Stimulated activated naive CD8-positive, alpha-beta T cell treated with anti-CD3 and anti-CD28 coated beads, Interleukin-15, Interleukin-2, amounts not matched to agents 100 U/mL and 50 U/mL, for 24 hours (primary cell): Measurements from ENCODE around the gene TGFBR3.
"Not testable (repeated sequence)": the region's sequence is repeated elsewhere in the genome, so short reads cannot be mapped to it uniquely, and the experiment has no call there.

Experiments used
- ATAC-seq: fragments of 150-1000 bp; cut with Tn5 transposase; one replicate; pipeline ENCODE4 v1.10.0; 2021
- DNase-seq: peaks from one replicate; pipeline ENCODE4 v3.0.0; 2021

Gene TGFBR3

DNA sequence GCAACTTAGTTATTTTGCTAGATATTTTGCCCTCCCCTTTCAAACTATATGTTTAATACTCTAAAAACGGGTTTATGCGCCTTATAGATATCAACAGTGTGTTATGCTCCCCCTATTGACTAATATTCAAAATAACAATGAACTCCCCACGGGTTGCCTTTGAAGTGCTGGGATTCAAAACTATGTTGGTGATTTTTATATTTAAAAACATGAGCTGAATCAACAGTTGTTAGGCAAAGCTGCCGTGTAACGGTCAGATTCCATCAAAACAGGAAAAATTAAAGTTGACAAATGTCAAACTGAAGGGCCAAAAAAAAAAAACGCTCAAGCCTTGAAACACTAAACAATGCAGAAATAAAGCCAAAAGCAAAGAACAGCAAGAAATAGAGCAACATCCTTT lies 2.5 kb downstream of the TGFBR3 start:
- ATAC-seq (no peak), DNase-seq (no peak)

DNA sequence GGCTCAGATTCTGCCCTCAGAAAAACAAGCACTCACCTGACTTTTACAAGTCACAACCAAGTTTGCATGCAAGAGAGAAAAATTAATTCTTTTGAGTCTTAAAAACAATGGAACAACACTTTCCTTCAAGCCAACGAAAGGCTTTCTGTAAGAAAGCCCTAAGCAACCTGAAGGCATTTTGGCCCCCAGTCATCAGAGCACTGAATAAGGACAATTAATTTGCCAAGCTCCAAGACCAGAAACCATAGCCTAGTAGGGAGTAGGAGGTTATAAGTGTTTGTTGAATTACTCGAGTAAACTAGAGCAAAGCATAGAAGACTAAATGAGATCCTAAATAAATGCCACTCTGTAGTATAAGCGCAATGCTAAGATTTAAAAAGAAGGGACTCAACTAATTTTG lies 4.7 kb downstream of the TGFBR3 start:
- DNase-seq, result no peak
- no peak for ATAC-seq

- no peak for DNase-seq
- ATAC-seq, result no peak
Measured at GRCh38 chr1:91879733-91880132, 6.2 kb downstream of the TGFBR3 start.

- DNase-seq, result no peak
- ATAC-seq, result peak; percentile 61
Measured at GRCh38 chr1:91877574-91878208, 8.3 kb downstream of the TGFBR3 start.

DNA sequence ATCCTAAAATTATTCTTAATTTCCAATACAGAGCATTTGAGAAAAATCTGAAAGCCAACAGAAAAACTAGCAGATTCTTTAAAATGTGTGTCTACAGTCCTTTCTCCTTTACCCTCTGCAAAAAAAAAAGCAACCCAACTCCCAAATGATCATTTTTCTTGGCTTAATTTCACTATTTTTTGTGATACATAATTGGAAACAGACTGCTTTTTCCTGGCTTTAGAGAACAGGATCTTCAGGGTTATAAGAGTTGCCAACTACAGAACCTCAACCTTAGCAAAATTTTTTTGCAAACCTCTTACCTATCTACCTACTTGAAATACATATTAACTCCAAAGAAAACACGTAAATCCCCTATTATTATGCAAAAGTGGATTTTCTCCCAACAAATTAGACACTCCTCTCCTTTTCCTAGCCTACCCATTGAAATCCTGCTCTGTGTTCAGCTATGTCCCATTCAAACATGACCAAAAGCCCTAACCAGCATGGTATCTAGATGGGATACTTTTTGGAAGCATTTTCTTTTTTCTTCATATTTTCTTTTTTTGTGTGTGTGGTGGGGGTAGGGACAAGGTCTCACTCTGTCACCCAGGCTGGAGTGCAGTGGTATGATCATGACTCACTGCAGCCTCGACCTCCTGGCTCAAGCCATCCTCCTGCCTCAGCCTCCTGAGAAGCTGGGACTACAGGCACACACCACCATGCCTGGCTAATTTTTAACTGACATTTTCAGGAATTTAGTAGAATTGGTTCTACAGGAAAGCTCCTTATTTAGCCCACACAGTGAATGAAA lies 9.0 kb downstream of the TGFBR3 start:
- no peak for ATAC-seq
- peak; percentile 45 for DNase-seq

GRCh38 chr1:91876040-91876470 lies 9.9 kb downstream of the TGFBR3 start:
- DNase-seq (peak; percentile 54), ATAC-seq (peak; percentile 87)

GRCh38 chr1:91874167-91874566 lies 11.8 kb downstream of the TGFBR3 start:
- no peak for ATAC-seq

GRCh38 chr1:91872559-91873081 lies 13.3 kb downstream of the TGFBR3 start:
- DNase-seq (peak; percentile 53), ATAC-seq (peak; percentile 40)

More at GRCh38 chr1:91874167-91874566, 11.8 kb downstream of the TGFBR3 start:
- no peak for DNase-seq

GRCh38 chr1:91872000-91872399 lies 14.0 kb downstream of the TGFBR3 start:
- DNase-seq, result no peak
- ATAC-seq, result no peak

GRCh38 chr1:91870322-91870721 lies 15.6 kb downstream of the TGFBR3 start:
- ATAC-seq, result no peak
- no peak for DNase-seq

- no peak for ATAC-seq
Measured at GRCh38 chr1:91866425-91866824, 19.5 kb downstream of the TGFBR3 start.

GRCh38 chr1:91864017-91864700 lies 21.8 kb downstream of the TGFBR3 start:
- DNase-seq, result no peak

More at GRCh38 chr1:91866425-91866824, 19.5 kb downstream of the TGFBR3 start:
- no peak for DNase-seq

GRCh38 chr1:91863498-91863897 lies 22.5 kb downstream of the TGFBR3 start:
- ATAC-seq (no peak), DNase-seq (no peak)

More at GRCh38 chr1:91864017-91864700, 21.8 kb downstream of the TGFBR3 start:
- no peak for ATAC-seq

DNA sequence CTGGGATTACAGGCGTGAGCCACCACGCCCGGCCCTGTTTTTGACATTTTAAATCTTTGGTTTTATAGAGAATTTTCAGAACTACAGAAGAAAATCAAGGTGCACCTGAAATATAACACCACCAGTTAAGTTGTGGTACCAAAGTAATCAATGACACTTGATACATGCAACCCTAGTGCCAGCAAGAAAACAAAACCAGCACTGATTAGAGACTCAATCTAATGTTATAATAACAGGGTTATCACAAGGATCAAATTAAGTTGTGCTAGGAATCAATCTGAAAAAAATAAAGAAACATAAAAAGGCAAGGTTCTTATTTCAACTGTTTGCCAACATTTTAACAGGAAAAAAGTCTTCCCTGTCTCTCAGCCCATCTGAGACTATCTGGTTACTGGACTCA lies 23.8 kb downstream of the TGFBR3 start:
- ATAC-seq, result no peak

GRCh38 chr1:91857557-91858239 lies 28.3 kb downstream of the TGFBR3 start:
- no peak for ATAC-seq

More for the DNA sequence above, 23.8 kb downstream of the TGFBR3 start:
- no peak for DNase-seq

GRCh38 chr1:91856996-91857395 lies 29.0 kb downstream of the TGFBR3 start:
- ATAC-seq, result no peak

More at GRCh38 chr1:91857557-91858239, 28.3 kb downstream of the TGFBR3 start:
- no peak for DNase-seq

DNA sequence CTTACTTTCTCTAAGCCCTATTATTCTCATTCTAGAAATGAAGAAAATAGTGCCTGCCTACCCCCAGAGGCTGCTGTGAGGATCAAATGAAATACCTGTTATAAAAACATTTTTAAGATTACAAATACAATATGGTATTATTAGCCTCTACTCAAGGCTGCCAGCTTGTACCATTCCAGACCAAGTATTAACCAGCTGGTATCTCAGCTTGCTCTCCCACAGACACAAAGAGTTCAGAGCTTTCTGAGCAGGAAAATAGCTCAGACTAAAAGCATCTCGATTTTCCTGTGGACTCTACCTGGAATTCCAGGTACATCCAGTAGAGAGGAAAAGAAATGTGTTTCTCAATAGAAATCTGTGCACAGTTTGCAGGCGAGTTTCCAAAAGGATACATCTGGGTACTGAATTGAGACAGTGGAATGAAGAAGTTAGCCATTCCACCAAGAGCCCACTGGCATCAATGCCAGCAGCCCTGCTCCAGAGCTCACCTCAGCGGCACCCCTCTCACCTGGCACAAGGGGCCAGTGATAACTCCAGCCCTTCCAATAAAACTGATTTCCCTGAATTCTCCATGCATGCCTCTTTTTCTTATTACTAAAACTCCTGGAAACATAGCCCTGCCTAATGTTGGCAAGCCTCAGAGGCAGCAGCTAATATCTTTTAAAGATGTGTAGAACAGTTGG lies 31.0 kb downstream of the TGFBR3 start:
- DNase-seq (no peak), ATAC-seq (no peak)

More at GRCh38 chr1:91856996-91857395, 29.0 kb downstream of the TGFBR3 start:
- DNase-seq, result no peak

DNA sequence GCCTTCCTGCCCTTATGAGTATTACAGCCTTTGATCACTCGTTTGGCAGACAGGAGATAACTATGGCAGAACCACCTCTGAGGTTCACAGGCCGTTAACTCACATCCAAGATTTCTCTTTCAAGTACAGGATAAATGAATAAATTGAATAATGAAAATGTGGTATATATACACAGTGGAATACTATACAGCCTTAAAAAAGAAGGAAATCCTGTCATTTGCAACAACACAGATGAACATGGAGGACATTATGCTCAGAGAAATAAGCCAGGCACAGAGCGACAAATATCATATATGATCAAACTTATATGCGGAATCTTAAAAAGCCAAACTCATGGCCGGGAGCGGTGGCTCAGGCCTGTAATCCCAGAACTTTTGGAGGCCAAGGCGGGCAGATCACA lies 32.6 kb downstream of the TGFBR3 start:
- ATAC-seq, result no peak
- DNase-seq, result no peak

DNA sequence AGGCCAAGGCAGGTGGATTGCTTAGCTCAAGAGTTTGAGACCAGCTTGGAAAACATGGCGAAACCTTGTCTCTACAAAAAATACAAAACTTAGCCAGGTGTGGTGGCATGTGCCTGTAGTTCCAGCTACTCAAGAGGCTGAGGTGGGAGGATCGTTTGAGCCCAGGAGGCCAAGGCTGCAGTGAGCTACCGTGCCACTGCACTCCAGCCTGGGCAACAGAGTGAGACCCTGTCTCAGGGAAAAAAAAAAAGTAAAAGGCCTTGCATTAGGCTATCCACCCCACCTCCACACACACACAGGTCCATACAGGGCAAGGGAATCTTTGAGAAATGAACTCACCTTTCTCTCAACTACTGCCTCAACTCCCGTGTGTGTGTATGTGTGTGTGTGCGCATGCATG lies 33.9 kb downstream of the TGFBR3 start:
- ATAC-seq, DNase-seq: not testable (repeated sequence)

GRCh38 chr1:91851130-91852010 lies 34.6 kb downstream of the TGFBR3 start:
- no peak for DNase-seq
- no peak for ATAC-seq
